GM12801 (cell line): Measurements from ENCODE around the gene IL9.

ENCODE experiments used
- TF ChIP-seq, protein P1 (sequence below): IDR thresholded peaks from one replicate; pipeline ENCODE4 v1.5.1; 2011; ENCODE audit warnings: control low read depth; ENCODE audit not compliant: insufficient read length; ENCODE audit errors: extremely low read depth

Gene IL9

DNA sequence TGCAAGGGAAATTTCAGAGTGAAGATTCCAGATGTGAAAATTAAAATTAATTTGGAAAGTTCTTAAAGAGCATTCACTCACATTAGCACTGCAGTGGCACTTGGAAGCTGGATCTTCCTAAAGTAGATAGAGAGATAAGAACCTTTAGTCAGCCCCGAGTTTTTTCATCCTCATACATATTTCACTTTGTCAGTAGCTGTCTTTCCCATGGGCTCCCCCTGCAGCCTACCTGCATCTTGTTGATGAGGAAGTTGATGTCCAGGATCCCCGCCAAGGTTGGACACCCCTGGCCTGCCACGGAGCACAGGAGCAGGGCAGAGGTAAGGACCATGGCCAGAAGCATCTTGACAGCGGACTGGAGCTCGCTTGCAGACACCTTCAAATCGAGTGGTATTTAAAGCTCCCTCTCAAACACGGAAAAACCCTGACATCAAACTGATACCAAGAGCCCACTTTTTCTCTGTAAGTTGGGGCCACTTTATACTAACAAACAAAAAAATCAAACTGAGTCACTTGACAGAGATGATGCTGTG, at the start of gene IL9:
Gene IL9 (minus strand): TSS at position 368 of the 533 bp plus-strand sequence. CDS start 25 bp downstream, at position 343.
- TF ChIP-seq, protein P1, sequence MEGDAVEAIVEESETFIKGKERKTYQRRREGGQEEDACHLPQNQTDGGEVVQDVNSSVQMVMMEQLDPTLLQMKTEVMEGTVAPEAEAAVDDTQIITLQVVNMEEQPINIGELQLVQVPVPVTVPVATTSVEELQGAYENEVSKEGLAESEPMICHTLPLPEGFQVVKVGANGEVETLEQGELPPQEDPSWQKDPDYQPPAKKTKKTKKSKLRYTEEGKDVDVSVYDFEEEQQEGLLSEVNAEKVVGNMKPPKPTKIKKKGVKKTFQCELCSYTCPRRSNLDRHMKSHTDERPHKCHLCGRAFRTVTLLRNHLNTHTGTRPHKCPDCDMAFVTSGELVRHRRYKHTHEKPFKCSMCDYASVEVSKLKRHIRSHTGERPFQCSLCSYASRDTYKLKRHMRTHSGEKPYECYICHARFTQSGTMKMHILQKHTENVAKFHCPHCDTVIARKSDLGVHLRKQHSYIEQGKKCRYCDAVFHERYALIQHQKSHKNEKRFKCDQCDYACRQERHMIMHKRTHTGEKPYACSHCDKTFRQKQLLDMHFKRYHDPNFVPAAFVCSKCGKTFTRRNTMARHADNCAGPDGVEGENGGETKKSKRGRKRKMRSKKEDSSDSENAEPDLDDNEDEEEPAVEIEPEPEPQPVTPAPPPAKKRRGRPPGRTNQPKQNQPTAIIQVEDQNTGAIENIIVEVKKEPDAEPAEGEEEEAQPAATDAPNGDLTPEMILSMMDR, result no peak

DNA sequence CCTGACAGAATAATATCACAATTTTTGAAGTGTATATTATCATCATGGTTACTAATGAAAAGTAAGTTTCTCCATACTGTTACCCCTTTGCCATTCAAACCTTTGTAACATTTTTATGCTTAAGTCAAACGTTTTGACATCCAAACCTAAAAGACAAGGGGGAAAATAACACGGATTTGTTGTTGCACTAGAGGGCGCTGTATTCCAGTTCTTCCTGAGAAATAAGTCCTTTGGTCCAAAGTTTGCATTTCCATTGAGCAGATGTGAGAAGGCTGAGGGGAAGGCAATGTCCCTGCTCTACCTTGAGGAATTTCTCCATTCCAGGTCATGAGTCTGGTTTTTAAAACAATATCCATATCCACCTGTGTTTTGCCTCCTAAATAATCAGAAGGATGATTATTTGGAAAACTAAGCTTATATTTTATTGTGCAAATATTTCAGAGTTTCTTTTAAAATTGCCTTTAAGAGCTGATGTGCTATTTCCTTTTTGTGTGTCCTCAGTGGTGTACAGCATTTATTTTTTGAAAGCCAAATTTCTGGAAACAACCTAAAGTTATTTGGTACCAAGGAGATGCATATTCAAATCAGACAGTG, 49.4 kb upstream of the IL9 start:
- TF ChIP-seq, protein P1, result no peak

DNA sequence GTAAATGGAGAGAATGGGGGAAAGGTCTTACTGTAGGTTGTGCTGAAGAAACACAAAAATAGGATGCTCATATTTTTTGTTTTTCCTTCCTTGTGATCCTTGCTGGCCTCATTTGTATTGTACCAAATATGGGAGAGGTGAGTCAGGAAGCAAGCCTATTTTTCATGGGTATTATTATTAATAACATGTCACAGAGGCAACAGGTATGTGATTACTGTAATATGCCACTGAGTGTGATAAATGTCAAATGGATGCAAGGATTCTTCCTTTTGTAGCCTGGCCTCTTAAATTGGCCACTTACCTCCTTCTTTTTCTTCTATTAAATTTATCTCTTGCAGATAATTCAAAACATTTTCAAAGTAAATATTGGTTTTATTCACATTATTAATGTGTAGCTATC, 48.9 kb upstream of the IL9 start:
- TF ChIP-seq, protein P1, result no peak

DNA sequence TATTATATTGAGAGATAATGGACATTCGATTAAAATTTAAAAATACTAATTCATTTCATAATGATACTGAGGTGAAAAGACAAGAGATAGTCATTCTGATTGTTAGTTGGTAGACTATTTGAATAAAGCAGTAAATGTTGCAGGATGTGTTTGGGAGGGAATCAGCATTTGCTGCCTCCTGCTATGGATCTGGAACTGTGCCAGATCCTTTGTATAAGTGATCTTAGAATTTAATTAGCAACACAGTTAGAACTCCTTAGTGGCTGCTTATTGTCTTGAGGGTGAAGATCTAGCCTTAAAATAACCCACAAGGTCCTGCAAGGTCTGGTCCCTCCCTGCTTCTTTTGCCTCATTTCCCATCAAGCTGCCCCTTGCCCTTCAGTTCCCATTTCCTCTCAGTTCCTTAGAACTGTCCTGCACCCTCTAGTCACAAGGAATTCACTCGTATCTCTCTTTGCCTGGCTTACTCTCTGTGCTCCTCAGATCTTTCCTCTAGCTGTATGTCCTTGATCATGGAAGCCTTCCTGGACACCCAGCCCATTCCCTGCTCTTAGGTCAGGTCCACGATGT, 46.6 kb upstream of the IL9 start:
- TF ChIP-seq, protein P1, result no peak

DNA sequence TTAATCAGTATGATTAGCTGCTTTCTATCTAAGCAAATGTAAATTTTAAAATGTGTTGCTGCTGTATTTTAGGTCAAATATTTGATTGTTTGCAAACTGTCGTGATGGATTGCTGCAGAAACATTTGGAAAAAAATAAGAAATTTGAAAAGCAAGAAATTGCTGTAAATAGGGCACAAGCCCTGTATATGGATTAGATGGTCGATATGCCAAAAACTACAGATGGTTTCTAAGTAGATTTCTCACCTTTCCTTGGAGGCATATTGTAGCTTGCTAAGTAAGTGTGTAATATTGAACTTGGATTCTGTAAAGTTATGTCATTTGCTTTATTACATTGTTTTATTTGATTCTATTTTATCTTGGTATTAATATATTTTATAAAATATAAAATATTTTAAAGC, 46.1 kb upstream of the IL9 start:
- TF ChIP-seq, protein P1, result no peak

DNA sequence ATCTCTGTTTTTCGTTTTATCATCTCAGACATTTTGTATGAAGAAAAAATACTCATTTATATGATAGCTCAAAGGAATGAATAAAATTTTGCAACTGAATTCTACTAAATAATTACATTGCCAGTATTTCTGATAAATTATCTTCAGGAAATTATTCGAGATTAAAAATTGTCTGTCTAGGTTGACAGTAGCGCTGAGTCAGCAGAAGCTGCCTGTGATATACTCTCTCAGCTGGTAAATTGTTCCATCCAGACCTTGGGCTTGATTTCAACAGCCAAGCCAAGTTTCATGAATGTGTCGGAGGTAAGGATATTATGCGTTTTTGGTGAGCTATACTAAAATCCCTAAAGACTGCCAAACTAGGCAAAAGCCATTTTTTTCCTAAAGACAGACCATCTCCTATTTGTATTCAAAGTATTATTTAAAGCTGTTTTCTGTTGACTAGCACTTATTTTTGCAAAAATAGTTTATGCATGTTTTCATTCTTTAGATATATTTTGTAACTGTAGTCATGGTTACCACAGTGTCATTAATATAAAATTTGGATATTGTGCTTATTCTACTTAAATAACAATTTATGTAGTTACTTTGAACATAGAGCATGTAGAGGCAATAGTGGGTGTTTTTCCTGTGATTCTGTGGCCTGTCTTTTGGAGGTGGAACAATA, 41.7 kb upstream of the IL9 start:
- TF ChIP-seq, protein P1, result no peak

DNA sequence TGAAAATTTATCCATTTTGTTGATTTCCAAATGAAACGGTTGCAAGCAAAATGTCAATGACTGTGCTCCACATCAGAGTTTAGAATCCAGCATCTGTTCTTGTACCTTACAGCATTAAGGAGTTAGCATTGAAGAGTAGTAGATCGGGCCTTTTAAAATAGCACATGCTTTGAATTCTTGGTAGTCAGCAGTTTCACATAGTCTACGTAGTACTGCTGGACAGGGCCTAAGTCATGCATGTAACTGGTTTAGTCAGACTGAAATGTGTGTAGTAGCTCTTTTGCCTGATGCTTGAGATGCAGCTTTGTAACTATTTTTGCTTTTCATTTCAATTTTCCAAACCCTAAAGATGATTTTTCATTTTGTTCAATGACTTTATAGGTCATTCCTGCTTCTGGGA, 39.3 kb upstream of the IL9 start:
- TF ChIP-seq, protein P1, result no peak
